Fibroblast of skin of back (primary cell): ENCODE results near the gene PRKCZ.
"Not testable (repeated sequence)": the region's sequence is repeated elsewhere in the genome, so short reads cannot be mapped to it uniquely, and the experiment has no call there.

Source experiments
- DNase-seq: peaks from one replicate; pipeline ENCODE4 v3.0.0-alpha.2; 2013

PRKCZ gene

GRCh38 chr1:2103266-2103900 lies 53.2 kb downstream of the PRKCZ start:
- no peak for DNase-seq

- no peak for DNase-seq
Measured at GRCh38 chr1:2103901-2104590, 53.8 kb downstream of the PRKCZ start.

- DNase-seq = no peak
Measured at GRCh38 chr1:2104621-2105427, 54.6 kb downstream of the PRKCZ start.

- DNase-seq = no peak
Measured at GRCh38 chr1:2105781-2106524, 55.7 kb downstream of the PRKCZ start.

- DNase-seq = no peak
Measured at GRCh38 chr1:2106659-2107405, 56.6 kb downstream of the PRKCZ start.

GRCh38 chr1:2107586-2108212 lies 57.5 kb downstream of the PRKCZ start:
- no peak for DNase-seq

GRCh38 chr1:2108213-2108876 lies 58.1 kb downstream of the PRKCZ start:
- DNase-seq = peak; percentile 38

- DNase-seq = no peak
Measured at GRCh38 chr1:2108877-2109580, 58.8 kb downstream of the PRKCZ start.

- no peak for DNase-seq
Measured at GRCh38 chr1:2109581-2110021, 59.4 kb downstream of the PRKCZ start.

- DNase-seq = no peak
Measured at GRCh38 chr1:2110191-2110737, 60.1 kb downstream of the PRKCZ start.

GRCh38 chr1:2110738-2111673 lies 60.8 kb downstream of the PRKCZ start:
- no peak for DNase-seq

GRCh38 chr1:2111674-2112035 lies 61.4 kb downstream of the PRKCZ start:
- DNase-seq = no peak

GRCh38 chr1:2112280-2112701 lies 62.1 kb downstream of the PRKCZ start:
- DNase-seq = no peak

GRCh38 chr1:2113620-2114135 lies 63.5 kb downstream of the PRKCZ start:
- DNase-seq = no peak

- DNase-seq = not testable (repeated sequence)
Measured at GRCh38 chr1:2114635-2115007, 64.4 kb downstream of the PRKCZ start.

GRCh38 chr1:2115008-2115641 lies 64.9 kb downstream of the PRKCZ start:
- no peak for DNase-seq

- peak; percentile 23 for DNase-seq
Measured at GRCh38 chr1:2115702-2116341, 65.6 kb downstream of the PRKCZ start.

GRCh38 chr1:2119886-2120285 lies 69.7 kb downstream of the PRKCZ start:
- DNase-seq = no peak
